ENCODE measurements around the gene CSPG4. TPM values are rescaled to one million over a fixed set of nuclear protein-coding genes. Genes with fewer than 3 reads are reported as not detected.

The CSPG4 gene
- total and polyA plus RNA-seq, 2 of the 4 experiments (the other 2 are of a cell fraction): 12.4 to 28.4 TPM

GRCh38 chr15:75727851-75728715, 15.4 kb upstream of the CSPG4 start:
- H3K4me2 ChIP-seq (ENCODE audit: low read depth, low read length): no peak overlapping the region
- no peak overlapping the region for H3K4me3 ChIP-seq (ENCODE audit: insufficient read depth, low read depth, low read length)
- no peak overlapping the region for H4K91ac ChIP-seq (ENCODE audit: insufficient read depth, low read depth, low read length)
- dilution Hi-C loops (cut with HindIII; ENCODE audit: low sequenced_read_pairs, unreplicated experiment) (no loop called here), in situ Hi-C loops (cut with MboI; ENCODE audit: low sequenced_read_pairs) (loop anchor here (10.0 kb wide), 1 partner anchor 63 kb away; no protein-coding TSS in a partner anchor), intact Hi-C loops (cut with micrococcal nuclease) (no loop called here)
- H3K36me3 ChIP-seq (ENCODE audit: control insufficient read depth, insufficient read depth, low read length): no peaks in the 10 kb centered on the region
- no peak overlapping the region for H3K4ac ChIP-seq (ENCODE audit: low read depth, low read length)
- H2AK9ac ChIP-seq (replicated peaks; ENCODE audit: low read depth, low read length, poor library complexity): peak overlapping the region; percentile 78
- H4K5ac ChIP-seq (ENCODE audit: low read depth, low read length): no peak overlapping the region
- H2AK5ac ChIP-seq (ENCODE audit: low read depth, low read length): no peak overlapping the region; the same call in 1 of the 2 replicates
- H3K27me3 ChIP-seq (ENCODE audit: control insufficient read depth, insufficient read depth, low read length): no peaks in the 10 kb centered on the region
- no peak for TF ChIP-seq MXI1 (IDR thresholded peaks at IDR 0.05; ENCODE audit: borderline replicate concordance, low read depth, low read length)
- TF ChIP-seq RAD21 (IDR thresholded peaks at IDR 0.05; ENCODE audit: low read length): peak; percentile 62
- TF ChIP-seq SMC3 (IDR thresholded peaks at IDR 0.05; ENCODE audit: low read depth, low read length): peak; percentile 51
- TF ChIP-seq CTCF (conservative IDR thresholded peaks at IDR 0.05; ENCODE audit: low read depth, low read length): peak; percentile 53
- no peak for DNase-seq
- POLR2A ChIA-PET (ENCODE audit: unreplicated experiment): no interaction called here
- no peak overlapping the region for H3K18ac ChIP-seq (ENCODE audit: low read depth, low read length)
- no peak overlapping the region for H3K14ac ChIP-seq (replicated peaks; ENCODE audit: low read depth, low read length)
- no peak overlapping the region for H3K56ac ChIP-seq (ENCODE audit: extremely low read depth, insufficient read depth, low read length)
- no peak overlapping the region for H2BK20ac ChIP-seq (ENCODE audit: low read depth, low read length)
- no peak overlapping the region for H2BK120ac ChIP-seq (ENCODE audit: low read depth, low read length)
- no peak overlapping the region for H2AFZ ChIP-seq (replicated peaks; ENCODE audit: low read length, poor library complexity)
- no TSS peak for BruUV-seq (replicated peaks)
- no peak overlapping the region for H3K23ac ChIP-seq (ENCODE audit: low read depth, low read length)
- no peaks in the 10 kb centered on the region; a peak in 1 of 4 replicates for H3K79me1 ChIP-seq (ENCODE audit: low read depth in 1 of 2, low read length in 2 of 2)
- H3K27ac ChIP-seq (ENCODE audit: insufficient read depth, low read length): no peak overlapping the region
- H4K8ac ChIP-seq (ENCODE audit: low read depth in 2 of 2, low read length in 2 of 2): no peak overlapping the region
- no peak overlapping the region for H2BK5ac ChIP-seq (ENCODE audit: low read depth, low read length, poor library complexity, severe bottlenecking)
- H3K9me3 ChIP-seq (ENCODE audit: control insufficient read depth, insufficient read depth, low read length): no peaks in the 10 kb centered on the region
- H3K9ac ChIP-seq (ENCODE audit: low read depth, low read length): no peak overlapping the region
- peaks cover 7% of the 10 kb centered on the region; the same call in 1 of the 2 replicates for H3K9me1 ChIP-seq (ENCODE audit: insufficient read depth, low read length)
- no peak overlapping the region for H2BK15ac ChIP-seq (ENCODE audit: low read depth, low read length)
- 0 out of 2 replicates have a peak, but pooled peaks have one; percentile 13 for ATAC-seq (ENCODE audit: low read depth)
- peaks cover 17% of the 10 kb centered on the region for H3K4me1 ChIP-seq (ENCODE audit: control insufficient read depth, insufficient read depth, low read length)
- 69% methylated on average over 4 of the region's 17 CpGs; no CpG with 5 or more reads in 1 of the 2 experiments for WGBS, 2 experiments (ENCODE audit: extremely low coverage in 2 of 2, insufficient read length in 1 of 2)
- no peaks in the 10 kb centered on the region for H4K20me1 ChIP-seq (ENCODE audit: insufficient read depth, low read length)
- CTCF ChIA-PET: interaction anchor here (0.6 to 1.1 kb wide), 2 partner anchors 74 to 411 kb away, joined by 3 read pairs; no protein-coding TSS in a partner anchor

Measured in IMR-90 (cell line).